OCI-LY1 (cell line): ENCODE measurements around the gene KIF23.
"Not testable (repeated sequence)": the region's sequence is repeated elsewhere in the genome, so short reads cannot be mapped to it uniquely, and the experiment has no call there.

Source experiments
- H2AFZ ChIP-seq: fragments of 200-600 bp; sonication (generic), shearing (Covaris generic); 2 replicates; pipeline ENCODE4 v1.6.0; 2014; ENCODE audit warnings: antibody characterized with exemption, mild to moderate bottlenecking, low read length
- H3F3A ChIP-seq: fragments of 200-600 bp; sonication (generic), shearing (Covaris generic); 2 replicates; pipeline ENCODE4 v1.6.0; 2014; ENCODE audit warnings: mild to moderate bottlenecking, antibody characterized with exemption, low read length, moderate library complexity; ENCODE audit not compliant: insufficient read depth
- H3K27ac ChIP-seq: fragments of 200-600 bp; sonication (generic); 2 replicates; pipeline ENCODE4 v1.5.1; 2014; ENCODE audit warnings: low read length, mixed run types, mild to moderate bottlenecking, low read depth; ENCODE audit not compliant: poor library complexity, severe bottlenecking
- H3K27me3 ChIP-seq: fragments of 200-600 bp; sonication (generic); 2 replicates; pipeline ENCODE4 v1.6.0; 2014; ENCODE audit warnings: antibody characterized with exemption, mild to moderate bottlenecking, low read length, moderate library complexity; ENCODE audit not compliant: insufficient read depth
- H3K36me3 ChIP-seq: fragments of 200-600 bp; sonication (generic); 2 replicates; pipeline ENCODE4 v1.6.1; 2014; ENCODE audit warnings: mild to moderate bottlenecking, antibody characterized with exemption, low read length, moderate library complexity, mixed read lengths; ENCODE audit not compliant: insufficient read depth
- H3K4me1 ChIP-seq: fragments of 200-600 bp; sonication (generic); 2 replicates; pipeline ENCODE4 v1.5.1; 2014; ENCODE audit warnings: mild to moderate bottlenecking, low read length, moderate library complexity; ENCODE audit not compliant: insufficient read depth, severe bottlenecking
- H3K4me2 ChIP-seq: fragments of 200-600 bp; sonication (generic), shearing (Covaris generic); 2 replicates; pipeline ENCODE4 v1.6.1; 2014; ENCODE audit warnings: low read length
- H3K4me3 ChIP-seq: fragments of 200-600 bp; sonication (generic); 2 replicates; pipeline ENCODE4 v1.5.1; 2014; ENCODE audit warnings: low read length, low read depth, mild to moderate bottlenecking, mixed read lengths; ENCODE audit not compliant: poor library complexity, severe bottlenecking
- H3K79me2 ChIP-seq: fragments of 200-600 bp; shearing (Covaris generic); 2 replicates; pipeline ENCODE4 v1.6.1; 2016; ENCODE audit warnings: mixed run types, low read length, mixed read lengths; ENCODE audit not compliant: insufficient read depth
- H3K9ac ChIP-seq: fragments of 200-600 bp; sonication (generic), shearing (Covaris generic); 2 replicates; pipeline ENCODE4 v1.6.1; 2014; ENCODE audit warnings: mild to moderate bottlenecking, low read length, mixed read lengths
- H3K9me2 ChIP-seq: fragments of 200-600 bp; sonication (generic), shearing (Covaris generic); 2 replicates; pipeline ENCODE4 v1.6.1; 2014; ENCODE audit warnings: low read depth, mild to moderate bottlenecking, low read length, mixed read lengths
- H3K9me3 ChIP-seq: fragments of 200-600 bp; shearing (Covaris generic); 2 replicates; pipeline ENCODE4 v1.6.1; 2014; ENCODE audit warnings: low read length, mixed read lengths
- H4K20me1 ChIP-seq: fragments of 200-600 bp; sonication (generic), shearing (Covaris generic); 2 replicates; pipeline ENCODE4 v1.6.0; 2016; ENCODE audit warnings: mild to moderate bottlenecking, low read length; ENCODE audit not compliant: insufficient read depth
- EZH2 ChIP-seq: fragments of 200-600 bp; sonication (generic), shearing (Covaris generic); IDR thresholded peaks from 2 replicates; pipeline ENCODE4 v1.8.0; 2017; ENCODE audit warnings: borderline replicate concordance, mixed run types, mild to moderate bottlenecking, antibody characterized with exemption, low read length, moderate library complexity, mixed read lengths
- TF ChIP-seq, protein P1 (sequence below): fragments of 200-600 bp; sonication (generic), shearing (Covaris generic); IDR thresholded peaks from 2 replicates; pipeline ENCODE4 v1.5.1; 2017; ENCODE audit warnings: mild to moderate bottlenecking, antibody characterized with exemption, low read length, moderate library complexity, mixed read lengths

Gene KIF23

DNA sequence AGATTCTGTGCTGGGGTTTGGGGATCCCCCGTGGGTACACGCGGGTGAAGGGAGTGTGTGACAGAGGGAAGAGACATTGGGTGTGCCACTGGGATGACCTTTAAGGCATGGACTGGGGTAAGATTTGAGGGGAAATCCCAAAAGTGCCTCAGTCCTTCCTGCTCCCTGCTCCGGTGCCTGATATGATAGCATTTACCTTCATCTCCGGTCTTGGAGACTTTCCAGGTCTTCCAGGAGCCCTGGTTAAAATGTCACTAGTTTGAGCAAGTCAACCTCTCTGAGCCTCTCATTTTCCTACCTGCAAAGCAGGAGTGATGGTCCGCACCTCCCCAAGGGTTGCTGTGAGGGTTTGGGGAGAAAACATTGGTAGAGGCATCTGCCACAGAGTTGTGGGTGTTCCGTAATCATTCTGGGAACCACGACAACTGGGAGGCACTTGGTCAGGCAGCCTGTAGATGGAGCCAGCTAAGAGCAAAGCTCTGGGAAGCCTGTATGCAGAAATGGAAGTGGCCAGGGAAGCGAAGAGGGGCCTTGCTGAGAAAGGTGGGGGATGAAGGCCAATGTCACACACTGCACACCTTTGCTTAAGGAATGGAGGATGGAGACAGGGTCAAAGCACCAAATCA is 33.9 kb upstream of the KIF23 start:
- no peaks in the 10 kb centered on the region for H3F3A ChIP-seq
- H3K9ac ChIP-seq, result no peak overlapping the region
- no peaks in the 10 kb centered on the region for H3K9me3 ChIP-seq
- H2AFZ ChIP-seq, result no peak overlapping the region
- H3K36me3 ChIP-seq, result no peaks in the 10 kb centered on the region
- no peaks in the 10 kb centered on the region; the same call in 1 of the 2 replicates for H3K27me3 ChIP-seq
- H3K9me2 ChIP-seq, result no peaks in the 10 kb centered on the region
- H3K4me3 ChIP-seq, result no peak overlapping the region
- no peak overlapping the region for H3K27ac ChIP-seq
- no peaks in the 10 kb centered on the region for H3K79me2 ChIP-seq
- no peaks in the 10 kb centered on the region for H3K4me1 ChIP-seq
- H3K4me2 ChIP-seq, result no peak overlapping the region
- no peaks in the 10 kb centered on the region for H4K20me1 ChIP-seq
- no peak for TF ChIP-seq EZH2
- TF ChIP-seq, protein P1, sequence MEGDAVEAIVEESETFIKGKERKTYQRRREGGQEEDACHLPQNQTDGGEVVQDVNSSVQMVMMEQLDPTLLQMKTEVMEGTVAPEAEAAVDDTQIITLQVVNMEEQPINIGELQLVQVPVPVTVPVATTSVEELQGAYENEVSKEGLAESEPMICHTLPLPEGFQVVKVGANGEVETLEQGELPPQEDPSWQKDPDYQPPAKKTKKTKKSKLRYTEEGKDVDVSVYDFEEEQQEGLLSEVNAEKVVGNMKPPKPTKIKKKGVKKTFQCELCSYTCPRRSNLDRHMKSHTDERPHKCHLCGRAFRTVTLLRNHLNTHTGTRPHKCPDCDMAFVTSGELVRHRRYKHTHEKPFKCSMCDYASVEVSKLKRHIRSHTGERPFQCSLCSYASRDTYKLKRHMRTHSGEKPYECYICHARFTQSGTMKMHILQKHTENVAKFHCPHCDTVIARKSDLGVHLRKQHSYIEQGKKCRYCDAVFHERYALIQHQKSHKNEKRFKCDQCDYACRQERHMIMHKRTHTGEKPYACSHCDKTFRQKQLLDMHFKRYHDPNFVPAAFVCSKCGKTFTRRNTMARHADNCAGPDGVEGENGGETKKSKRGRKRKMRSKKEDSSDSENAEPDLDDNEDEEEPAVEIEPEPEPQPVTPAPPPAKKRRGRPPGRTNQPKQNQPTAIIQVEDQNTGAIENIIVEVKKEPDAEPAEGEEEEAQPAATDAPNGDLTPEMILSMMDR, result no peak; the same call in 1 of the 2 replicates

DNA sequence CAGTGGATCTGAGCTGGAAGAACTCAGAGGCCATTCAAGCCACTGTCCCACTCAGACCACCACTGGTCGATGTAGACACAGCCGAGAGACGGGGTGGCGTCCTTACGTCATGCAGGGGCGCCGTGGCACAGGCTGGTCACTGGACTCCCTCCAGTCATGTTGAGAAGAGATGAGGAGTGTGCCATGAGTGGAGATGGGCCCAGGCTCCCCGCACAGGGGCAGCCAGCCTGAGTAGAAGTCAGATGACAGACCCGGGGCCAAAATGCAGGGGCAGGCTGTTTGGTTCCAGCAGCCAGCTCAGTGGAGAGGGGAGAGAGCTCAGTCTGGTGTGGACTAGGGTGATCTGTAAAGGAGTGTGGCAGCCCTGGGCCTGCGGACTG is 33.4 kb upstream of the KIF23 start:
- H3K79me2 ChIP-seq, result no peaks in the 10 kb centered on the region
- H3K27me3 ChIP-seq, result no peaks in the 10 kb centered on the region; the same call in 1 of the 2 replicates
- no peak overlapping the region for H3K27ac ChIP-seq
- no peaks in the 10 kb centered on the region for H3K9me2 ChIP-seq
- H3K4me1 ChIP-seq, result no peaks in the 10 kb centered on the region
- H2AFZ ChIP-seq, result no peak overlapping the region
- no peak overlapping the region for H3K4me3 ChIP-seq
- no peaks in the 10 kb centered on the region for H3K9me3 ChIP-seq
- H4K20me1 ChIP-seq, result no peaks in the 10 kb centered on the region
- no peak for TF ChIP-seq EZH2
- TF ChIP-seq, protein P1, result no peak
- H3K36me3 ChIP-seq, result no peaks in the 10 kb centered on the region
- H3F3A ChIP-seq, result no peaks in the 10 kb centered on the region
- no peak overlapping the region for H3K4me2 ChIP-seq
- H3K9ac ChIP-seq, result no peak overlapping the region

DNA sequence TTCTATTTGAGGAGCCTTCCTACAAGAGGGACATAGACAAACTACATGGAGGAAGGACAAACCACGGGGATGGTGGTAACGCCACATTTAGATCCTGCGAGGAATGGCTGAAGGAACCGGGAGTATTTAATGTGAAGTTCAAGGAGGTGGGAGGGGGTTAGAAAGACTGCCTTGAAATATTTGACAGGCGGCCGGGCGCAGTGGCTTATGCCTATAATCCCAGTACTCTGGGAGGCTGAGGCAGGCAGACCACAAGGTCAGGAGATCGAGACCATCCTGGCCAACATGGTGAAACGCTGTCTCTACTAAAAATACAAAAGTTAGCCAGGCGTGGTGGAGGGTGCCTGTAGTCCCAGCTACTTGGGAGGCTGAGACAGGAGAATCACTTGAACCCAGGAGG is 32.0 kb upstream of the KIF23 start:
- H2AFZ ChIP-seq, H3K4me2 ChIP-seq, H3K9me3 ChIP-seq, H3K27ac ChIP-seq, H3K9me2 ChIP-seq, H3K4me3 ChIP-seq, H3K27me3 ChIP-seq, H3K79me2 ChIP-seq, H3K36me3 ChIP-seq, H3K4me1 ChIP-seq, H4K20me1 ChIP-seq, H3F3A ChIP-seq, H3K9ac ChIP-seq: not testable (repeated sequence)

DNA sequence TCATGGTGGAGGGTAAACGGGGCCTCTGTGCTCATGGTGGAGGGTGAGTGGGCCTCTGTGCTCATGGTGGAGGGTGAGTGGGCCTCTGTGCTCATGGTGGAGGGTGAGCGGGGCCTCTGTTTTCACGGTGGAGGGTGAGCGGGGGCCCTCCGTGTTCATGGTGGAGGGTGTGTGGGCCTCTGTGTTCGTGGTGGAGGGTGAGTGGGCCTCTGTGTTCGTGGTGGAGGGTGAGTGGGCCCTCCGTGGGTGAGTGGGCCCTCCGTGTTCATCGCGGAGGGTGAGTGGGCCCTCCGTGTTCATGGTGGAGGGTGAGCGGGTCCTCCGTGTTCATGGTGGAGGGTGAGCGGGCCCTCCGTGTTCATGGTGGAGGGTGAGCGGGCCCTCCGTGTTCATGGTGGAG is 30.1 kb upstream of the KIF23 start:
- H3K36me3 ChIP-seq, H4K20me1 ChIP-seq, H3K4me3 ChIP-seq, H2AFZ ChIP-seq, H3K4me1 ChIP-seq, H3K27me3 ChIP-seq, H3K79me2 ChIP-seq, H3K9me2 ChIP-seq, H3K27ac ChIP-seq, H3F3A ChIP-seq, H3K4me2 ChIP-seq, H3K9me3 ChIP-seq, H3K9ac ChIP-seq: not testable (repeated sequence)
